Testis (tissue), 2 donors: Measurements from ENCODE around the gene SEC11A.

ENCODE experiments used
- CTCF ChIP-seq, 3 experiments: fragments of 450-650 bp in 2 of 3; fragments of 200-600 bp in 1 of 3; sonication (generic) in 1 of 3; IDR thresholded peaks; one replicate each; pipeline ENCODE4 v1.5.1; 2016 to 2019; ENCODE audit warnings: antibody characterized with exemption in 3 of 3, mild to moderate bottlenecking in 2 of 3, moderate library complexity in 1 of 3
- POLR2A ChIP-seq: fragments of 450-650 bp; IDR thresholded peaks from one replicate; pipeline ENCODE4 v1.6.1; 2017; ENCODE audit warnings: antibody characterized with exemption, mild to moderate bottlenecking, moderate library complexity

GRCh38 chr15:84741121-84741520 is 25.2 kb upstream of the SEC11A start:
- no peak for TF ChIP-seq CTCF (IDR thresholded peaks at IDR 0.05)
- no peak for TF ChIP-seq POLR2A
